Mucosa of rectum (tissue), 2 donors: ENCODE measurements around the gene EIF3F.

Source experiments
- H3K27ac ChIP-seq, 2 donors: one replicate each; pipeline ENCODE4 v1.7.0; 2013; ENCODE audit warnings: inconsistent platforms in 2 of 2, low read depth in 2 of 2, low read length in 2 of 2
- H3K27me3 ChIP-seq, 2 donors: one replicate each; pipeline ENCODE4 v1.7.0; 2013; ENCODE audit warnings: low read length in 2 of 2; ENCODE audit not compliant: control insufficient read depth in 2 of 2, insufficient read depth in 2 of 2
- H3K36me3 ChIP-seq, 2 donors: one replicate each; pipeline ENCODE4 v1.7.0; 2013; ENCODE audit warnings: low read length in 2 of 2; ENCODE audit not compliant: control insufficient read depth in 2 of 2, insufficient read depth in 2 of 2
- H3K4me1 ChIP-seq, 2 donors: one replicate each; pipeline ENCODE4 v1.7.0; 2013; ENCODE audit warnings: low read length in 2 of 2, mild to moderate bottlenecking in 1 of 2; ENCODE audit not compliant: control insufficient read depth in 2 of 2, insufficient read depth in 2 of 2
- H3K4me3 ChIP-seq, 2 donors: one replicate each; pipeline ENCODE4 v1.7.0; 2013; ENCODE audit warnings: low read length in 2 of 2
- H3K9ac ChIP-seq, 2 donors: one replicate each; pipeline ENCODE4 v1.7.0; 2013; ENCODE audit warnings: low read length in 2 of 2, low read depth in 1 of 2, mild to moderate bottlenecking in 1 of 2
- H3K9me3 ChIP-seq, 2 donors: one replicate each; pipeline ENCODE4 v1.7.0; 2013; ENCODE audit warnings: low read length in 2 of 2; ENCODE audit not compliant: control insufficient read depth in 2 of 2
- donor health status: healthy.
- donor health status: Normal muscosa, but diverticular disease.

EIF3F gene

DNA sequence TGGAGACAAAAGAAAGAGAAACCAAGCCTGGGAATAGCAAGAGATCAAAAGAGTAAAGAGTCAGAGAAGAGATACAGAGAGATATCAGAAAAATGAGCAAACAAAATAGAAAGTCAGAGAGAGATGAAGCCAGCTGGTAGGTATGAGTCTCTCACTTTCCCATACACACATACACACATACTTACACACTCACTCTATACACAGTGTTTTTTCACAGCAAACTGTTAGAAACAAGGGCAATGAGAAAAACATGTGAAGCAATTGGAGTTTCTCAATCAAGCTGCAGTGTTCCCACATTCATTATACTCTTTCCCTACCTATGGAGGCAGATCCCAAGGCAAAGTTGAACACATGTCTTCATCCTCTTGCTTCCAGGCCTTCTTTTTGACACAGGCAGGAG, 19.3 kb upstream of the EIF3F start:
- Histone ChIP-seq H3K9ac (no peak overlapping the region), H3K27me3 (no peaks in the 10 kb centered on the region), H3K4me1 (no peaks in the 10 kb centered on the region), H3K36me3 (no peaks in the 10 kb centered on the region), H3K4me3 (no peak overlapping the region), H3K27ac (no peak overlapping the region), H3K9me3 (no peaks in the 10 kb centered on the region)

DNA sequence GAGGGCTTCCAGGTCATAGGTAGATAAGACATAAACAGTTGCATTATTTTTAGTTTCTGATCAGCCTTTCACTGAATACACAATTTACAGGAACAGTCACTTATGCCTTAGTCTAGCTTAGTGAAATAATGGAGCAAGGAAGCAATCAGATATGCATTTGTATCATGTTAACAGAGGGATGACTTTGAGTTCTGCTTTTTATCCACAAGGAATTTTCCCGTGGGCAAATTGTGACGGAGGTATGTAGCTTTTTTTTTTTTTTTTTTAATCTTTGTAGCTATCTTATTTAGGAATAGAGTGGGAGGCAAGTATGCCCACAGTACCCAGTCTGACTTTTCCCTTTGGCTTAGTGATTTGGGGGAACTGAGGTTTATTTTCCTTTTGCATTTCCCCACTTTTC, 18.5 kb upstream of the EIF3F start:
- H3K4me3 ChIP-seq: no peak overlapping the region

DNA sequence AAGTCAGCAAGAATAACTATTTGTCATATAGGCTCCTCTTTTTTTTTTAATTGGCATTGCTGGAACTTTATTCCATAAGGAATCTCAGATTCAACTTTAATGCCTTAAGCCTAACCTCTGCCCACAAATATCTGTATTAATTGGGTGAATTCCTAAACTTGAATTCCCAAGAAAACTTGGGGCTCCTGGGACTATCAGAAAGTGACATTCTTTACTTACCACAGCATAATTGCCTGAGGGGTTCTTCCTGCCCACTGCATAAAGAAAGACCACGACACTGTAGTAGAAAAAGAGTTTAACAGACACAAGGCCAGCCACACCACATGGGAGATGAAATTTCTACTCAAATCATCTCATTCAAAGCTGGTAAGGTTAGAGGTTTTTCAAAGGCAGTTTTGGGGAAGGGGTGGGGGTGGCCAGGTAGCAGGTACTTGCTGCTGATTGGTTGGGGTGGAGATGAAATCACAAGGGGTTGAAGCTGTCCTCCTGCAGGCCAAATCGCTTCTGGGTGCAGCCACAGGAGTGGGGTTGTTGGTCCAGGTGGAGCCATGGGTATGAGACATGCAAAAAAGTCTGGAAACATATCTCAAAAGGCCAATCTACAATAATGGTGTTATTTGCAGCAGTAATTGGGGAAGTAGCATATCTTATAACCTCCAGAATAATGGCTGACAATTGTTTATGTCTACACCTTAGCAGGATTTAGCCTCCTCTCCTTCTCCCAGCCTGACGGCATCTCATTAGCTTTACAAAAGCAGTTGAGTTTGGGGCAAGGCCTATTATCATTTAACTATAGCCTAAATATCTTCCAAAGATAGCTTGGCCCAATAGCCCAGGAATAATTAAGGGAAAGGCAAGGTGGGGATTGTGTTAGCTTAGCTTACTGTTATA, 17.1 kb upstream of the EIF3F start:
- H3K4me1 ChIP-seq: no peaks in the 10 kb centered on the region
- H3K27me3 ChIP-seq: no peaks in the 10 kb centered on the region
- no peak overlapping the region for H3K9ac ChIP-seq
- no peaks in the 10 kb centered on the region for H3K9me3 ChIP-seq
- H3K36me3 ChIP-seq: no peaks in the 10 kb centered on the region
- H3K27ac ChIP-seq: no peak overlapping the region
- no peak overlapping the region for H3K4me3 ChIP-seq

More for the DNA sequence above, 18.5 kb upstream of the EIF3F start:
- Histone ChIP-seq H3K27ac (no peak overlapping the region), H3K9me3 (no peaks in the 10 kb centered on the region), H3K9ac (no peak overlapping the region), H3K4me1 (no peaks in the 10 kb centered on the region), H3K27me3 (no peaks in the 10 kb centered on the region), H3K36me3 (no peaks in the 10 kb centered on the region)

DNA sequence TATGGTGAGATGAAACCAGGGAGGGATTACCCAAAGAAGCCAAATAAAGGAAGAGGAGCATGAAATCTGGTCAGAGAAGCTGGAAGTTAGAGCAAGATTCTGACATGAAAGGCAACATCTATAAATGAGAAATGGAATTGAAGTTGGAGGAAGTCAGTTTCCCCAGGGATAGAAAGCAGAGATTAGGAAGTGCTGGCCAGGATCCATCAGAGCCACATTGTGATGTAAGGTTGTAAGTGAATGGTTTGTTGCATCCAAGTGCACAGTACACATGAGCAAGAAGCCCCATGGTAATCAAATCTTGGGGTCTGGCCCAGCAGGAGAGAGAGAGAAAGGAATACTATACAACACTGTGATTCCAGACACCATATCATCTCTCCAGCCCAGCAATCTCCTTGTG, 15.3 kb upstream of the EIF3F start:
- H3K9me3 ChIP-seq: no peaks in the 10 kb centered on the region
- no peaks in the 10 kb centered on the region for H3K27me3 ChIP-seq
- H3K4me1 ChIP-seq: no peaks in the 10 kb centered on the region
- no peak overlapping the region for H3K4me3 ChIP-seq
- H3K9ac ChIP-seq: no peak overlapping the region
- H3K36me3 ChIP-seq: no peaks in the 10 kb centered on the region
- H3K27ac ChIP-seq: no peak overlapping the region

DNA sequence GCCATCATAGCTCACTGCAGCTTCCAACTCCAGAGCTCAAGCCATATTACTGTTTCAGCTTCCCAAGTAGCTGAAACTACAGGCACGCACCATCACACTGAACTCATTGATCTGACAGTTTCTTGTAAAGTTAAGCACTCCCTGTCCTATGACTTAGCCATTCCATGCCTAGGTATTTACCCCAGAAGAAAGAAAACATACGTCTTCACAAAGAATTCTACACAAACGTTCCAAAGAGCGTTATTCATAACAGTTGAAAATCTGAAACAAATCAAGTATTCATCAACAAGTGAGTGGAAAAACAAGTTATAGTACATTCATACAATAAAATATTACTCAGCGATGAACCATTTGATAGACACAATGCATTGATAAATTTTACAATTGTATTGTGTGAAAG, 14.1 kb upstream of the EIF3F start:
- Histone ChIP-seq H3K27me3 (no peaks in the 10 kb centered on the region), H3K4me1 (no peaks in the 10 kb centered on the region), H3K27ac (no peak overlapping the region), H3K36me3 (no peaks in the 10 kb centered on the region), H3K9me3 (no peaks in the 10 kb centered on the region), H3K4me3 (no peak overlapping the region), H3K9ac (no peak overlapping the region)

DNA sequence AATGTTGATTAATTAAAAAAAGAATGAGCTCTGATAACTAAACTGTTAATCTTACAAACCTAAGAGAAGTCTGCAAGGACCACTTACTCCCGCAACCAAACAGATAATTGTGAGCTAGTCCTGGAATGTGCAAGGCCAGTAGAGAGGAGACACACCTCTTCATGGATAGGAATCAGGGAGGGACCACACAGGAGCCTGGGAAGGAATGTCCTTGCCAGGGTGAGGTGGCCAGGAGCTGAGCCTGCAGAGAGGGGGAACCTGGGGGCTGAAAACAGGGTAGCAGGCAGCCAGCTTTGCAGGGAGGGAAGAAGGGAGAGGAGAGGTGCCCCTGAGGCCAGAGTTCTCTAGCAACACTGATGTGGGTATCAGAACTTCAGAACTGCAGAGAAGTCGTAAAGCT, 12.5 kb upstream of the EIF3F start:
- no peak overlapping the region for H3K27ac ChIP-seq
- H3K9ac ChIP-seq: no peak overlapping the region
- no peak overlapping the region for H3K4me3 ChIP-seq
- H3K4me1 ChIP-seq: no peaks in the 10 kb centered on the region
- H3K27me3 ChIP-seq: no peaks in the 10 kb centered on the region
- H3K36me3 ChIP-seq: no peaks in the 10 kb centered on the region
- H3K9me3 ChIP-seq: no peaks in the 10 kb centered on the region

DNA sequence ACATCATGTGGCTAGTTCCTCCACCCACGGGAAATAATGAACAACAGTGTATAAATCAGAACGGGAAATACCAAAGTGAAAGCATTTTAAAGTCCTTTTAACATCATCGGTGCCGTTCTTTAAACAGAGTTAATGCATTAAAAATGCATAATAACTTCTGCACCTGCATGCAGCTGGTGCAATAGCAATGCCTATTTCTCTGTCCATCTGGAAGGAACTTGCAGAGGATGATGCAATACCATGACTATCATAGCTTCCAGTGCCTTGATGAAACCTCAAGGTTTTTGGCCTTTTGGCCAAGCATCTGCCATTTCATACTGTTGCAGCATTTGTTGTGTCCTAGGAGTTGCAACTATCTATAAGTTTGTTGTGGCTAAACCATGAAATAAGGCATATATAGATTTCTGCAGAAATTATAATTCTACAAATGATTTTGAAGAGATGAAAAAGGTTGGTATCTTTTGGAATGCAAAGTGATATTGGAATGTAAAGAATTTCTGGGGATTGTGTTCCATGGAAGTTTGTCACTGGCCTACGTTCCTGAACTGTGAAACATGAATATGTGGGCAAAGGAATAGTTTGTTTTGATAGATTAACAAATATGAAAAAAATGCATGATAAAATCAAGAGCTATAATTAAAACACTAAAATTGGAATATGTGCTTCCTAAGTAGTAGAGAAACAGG, 9.8 kb upstream of the EIF3F start:
- Histone ChIP-seq H3K4me1 (no peaks in the 10 kb centered on the region), H3K27me3 (no peaks in the 10 kb centered on the region), H3K9ac (no peak overlapping the region), H3K27ac (no peak overlapping the region), H3K4me3 (no peak overlapping the region), H3K36me3 (no peaks in the 10 kb centered on the region), H3K9me3 (no peaks in the 10 kb centered on the region)

DNA sequence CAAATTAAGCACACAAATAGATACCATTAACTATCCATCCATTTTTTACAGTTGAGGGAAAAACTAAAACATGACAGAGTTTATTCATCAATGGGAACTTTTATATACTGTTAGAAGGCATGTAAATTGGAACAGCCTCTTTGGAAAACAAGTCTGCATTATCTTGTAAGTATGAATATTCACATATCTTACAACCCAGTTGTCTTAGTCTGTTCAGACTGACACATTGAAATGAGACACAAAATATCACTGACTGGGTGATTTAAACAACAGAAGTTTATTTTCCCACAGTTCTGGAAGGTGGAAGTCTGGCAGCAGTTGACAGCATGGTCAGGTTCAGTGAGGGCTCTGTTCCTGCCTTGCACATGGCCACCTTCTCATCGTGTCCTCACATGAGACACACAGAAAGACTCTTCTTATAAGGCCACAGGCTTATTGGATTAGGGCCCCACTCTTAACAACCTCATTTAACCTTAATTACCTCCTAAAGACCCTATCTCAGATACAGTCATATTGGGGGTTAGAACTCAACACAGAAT, 5.4 kb upstream of the EIF3F start:
- Histone ChIP-seq H3K9me3 (no peaks in the 10 kb centered on the region), H3K27me3 (no peaks in the 10 kb centered on the region), H3K36me3 (no peaks in the 10 kb centered on the region), H3K4me1 (peaks cover 2 to 3% of the 10 kb centered on the region in 2 donors), H3K4me3 (no peak overlapping the region), H3K9ac (no peak overlapping the region), H3K27ac (no peak overlapping the region)

DNA sequence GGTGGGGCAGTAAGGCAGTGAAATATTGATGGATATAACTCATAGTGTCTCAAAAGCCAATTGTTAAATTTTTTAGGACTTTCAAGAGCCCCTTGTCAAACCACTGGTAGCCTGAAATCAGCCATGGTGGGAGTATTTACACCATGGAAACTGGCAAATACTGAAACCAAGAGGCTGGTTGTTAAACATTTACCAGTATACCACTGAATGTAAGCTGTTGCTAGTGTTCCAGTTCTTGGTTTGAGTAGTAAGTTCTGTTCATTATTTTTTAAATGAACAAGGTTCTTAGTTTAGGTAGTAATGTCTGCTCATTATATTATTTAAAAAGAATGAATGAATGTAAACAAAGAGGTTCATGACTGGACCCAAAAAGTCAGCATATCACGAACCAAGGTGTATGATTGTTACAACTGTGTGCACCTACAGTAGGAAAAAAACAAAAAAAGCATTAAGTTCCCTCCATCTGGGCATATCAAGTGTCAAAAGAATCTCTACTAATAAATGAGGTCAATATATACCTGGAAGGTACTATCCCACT, 4.5 kb upstream of the EIF3F start:
- H3K27ac ChIP-seq: no peak overlapping the region
- no peaks in the 10 kb centered on the region for H3K9me3 ChIP-seq
- no peaks in the 10 kb centered on the region for H3K36me3 ChIP-seq
- H3K27me3 ChIP-seq: no peaks in the 10 kb centered on the region
- H3K4me1 ChIP-seq: peaks cover 4 to 6% of the 10 kb centered on the region in 2 donors
- H3K4me3 ChIP-seq: no peak overlapping the region
- H3K9ac ChIP-seq: no peak overlapping the region
